ENCODE results near the gene MAVS. TPM values are rescaled to one million over a fixed set of nuclear protein-coding genes. Genes with fewer than 3 reads are reported as not detected.

The MAVS gene
- total and polyA plus RNA-seq, 7 donors: 14.0 to 61.3 (median 49.7) TPM

DNA sequence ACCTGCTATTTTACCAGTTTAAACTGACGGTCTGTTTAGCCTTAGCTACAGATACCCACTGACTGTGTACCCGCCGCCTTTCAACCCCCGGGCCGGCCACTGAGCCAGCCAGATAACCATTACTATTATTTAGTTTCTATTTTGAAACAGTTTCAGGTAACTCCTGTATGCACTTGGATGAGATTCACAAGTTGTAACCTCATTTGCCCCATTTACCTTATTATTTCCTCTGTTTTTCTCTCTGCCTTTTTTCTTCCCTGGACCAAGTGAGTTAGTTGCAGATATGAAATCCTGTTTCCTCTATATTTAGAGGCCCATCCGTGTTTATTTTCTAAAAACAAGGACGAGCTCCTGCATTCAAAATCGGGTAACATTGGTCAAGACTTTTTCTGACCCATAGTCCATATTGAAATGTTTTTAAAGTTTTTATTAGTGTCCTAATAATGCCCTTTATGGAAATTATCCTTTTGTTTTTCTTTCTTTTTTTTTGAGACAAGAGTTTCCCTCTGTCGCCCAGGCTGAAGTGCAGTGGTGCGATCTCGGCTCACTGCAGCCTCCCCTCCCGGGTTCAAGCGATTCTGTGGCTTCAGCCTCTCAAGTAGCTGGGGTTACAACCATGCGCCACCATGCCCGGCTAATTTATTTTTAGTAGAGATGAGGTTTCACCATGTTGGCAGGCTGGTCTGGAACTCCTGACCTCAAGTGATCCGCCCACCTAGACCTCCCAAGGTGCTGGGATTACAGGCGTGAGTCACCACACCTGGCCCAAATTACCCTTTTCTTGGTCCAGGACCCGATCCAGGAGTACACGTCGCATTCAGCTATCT lies 25.5 kb upstream of the MAVS start:
- WGBS, 3 donors: 18 to 26% (median 18%) methylated on average over 20 of the region's 20 CpGs
- DNase-seq: peak; percentile 41 to 66
- intact Hi-C loops (cut with DNase I): loop anchor here (1.0 to 5.0 kb wide), 3 partner anchors 26 to 34 kb away; partner anchors contain the start of genes CENPB (in 1 of the 2) and MAVS (in 1 of the 2)
- H3K27me3 ChIP-seq (ENCODE audit: insufficient read depth in 3 of 3, low read length in 2 of 3): no peaks in the 10 kb centered on the region
- no peak for TF ChIP-seq CTCF (IDR thresholded peaks at IDR 0.05)
- peaks cover 13% of the 10 kb centered on the region for H3K4me1 ChIP-seq
- peaks cover 7 to 43% of the 10 kb centered on the region in 2 donors for H3K36me3 ChIP-seq (ENCODE audit: insufficient read depth in 1 of 2, low read depth in 1 of 2)
- H3K4me3 ChIP-seq: peak overlapping the region; percentile 83
- no peaks in the 10 kb centered on the region for H3K9me3 ChIP-seq
- peak overlapping the region; percentile 96 for H3K27ac ChIP-seq
- ATAC-seq: peak; percentile 25 to 54 (median 38)

GRCh38 chr20:3821996-3822395 lies 24.6 kb upstream of the MAVS start:
- Histone ChIP-seq H3K4me3 (no peak overlapping the region), H3K36me3 (ENCODE audit: insufficient read depth in 1 of 2, low read depth in 1 of 2) (peaks cover 7 to 52% of the 10 kb centered on the region in 2 donors), H3K27ac (peak overlapping the region; percentile 96), H3K9me3 (no peaks in the 10 kb centered on the region), H3K4me1 (peaks cover 13% of the 10 kb centered on the region), H3K27me3 (ENCODE audit: insufficient read depth in 3 of 3, low read length in 2 of 3) (no peaks in the 10 kb centered on the region)
- DNase-seq: no peak
- ATAC-seq: no peak
- intact Hi-C loops (cut with DNase I): loop anchor here (2.0 to 5.0 kb wide), 2 partner anchors 25 to 35 kb away; partner anchors contain the start of genes CENPB (in 1 of the 2) and MAVS (in 1 of the 2)
- no peak for TF ChIP-seq CTCF (IDR thresholded peaks at IDR 0.05)
- 94 to 95% (median 95%) methylated on average over 14 of the region's 14 CpGs for WGBS, 3 donors

- Histone ChIP-seq H3K27me3 (ENCODE audit: insufficient read depth in 3 of 3, low read length in 2 of 3) (no peaks in the 10 kb centered on the region), H3K4me1 (peaks cover 7% of the 10 kb centered on the region), H3K27ac (no peak overlapping the region), H3K4me3 (no peak overlapping the region), H3K36me3 (ENCODE audit: insufficient read depth in 1 of 2, low read depth in 1 of 2) (peaks cover 7 to 69% of the 10 kb centered on the region in 2 donors), H3K9me3 (no peaks in the 10 kb centered on the region)
- TF ChIP-seq CTCF (IDR thresholded peaks at IDR 0.05): no peak
- WGBS, 3 donors: 87 to 92% (median 92%) methylated on average over 18 to 20 of the region's 20 CpGs
- intact Hi-C loops (cut with DNase I): loop anchor here in 1 of 2 donors (5.0 kb wide), 1 partner anchor 37 kb away; the partner anchor contains the start of gene CENPB
- peak in 1 of 2 donors; percentile 23 for DNase-seq
- no peak for ATAC-seq
These were observed 22.8 kb upstream of the MAVS start for GRCh38 chr20:3823881-3824280.

GRCh38 chr20:3825526-3825925 lies 21.1 kb upstream of the MAVS start:
- peaks cover 7 to 72% of the 10 kb centered on the region in 2 donors for H3K36me3 ChIP-seq (ENCODE audit: insufficient read depth in 1 of 2, low read depth in 1 of 2)
- no peaks in the 10 kb centered on the region for H3K9me3 ChIP-seq
- 65 to 73% (median 70%) methylated on average over 7 of the region's 7 CpGs for WGBS, 3 donors
- H3K4me1 ChIP-seq: no peaks in the 10 kb centered on the region
- intact Hi-C loops (cut with DNase I): no loop called here
- no peak overlapping the region for H3K27ac ChIP-seq
- H3K4me3 ChIP-seq: no peak overlapping the region
- H3K27me3 ChIP-seq (ENCODE audit: insufficient read depth in 3 of 3, low read length in 2 of 3): no peaks in the 10 kb centered on the region
- DNase-seq (no peak), ATAC-seq (no peak)
- TF ChIP-seq CTCF (IDR thresholded peaks at IDR 0.05): no peak
